Measurements from ENCODE around the gene TSPAN3. TPM values are rescaled to one million over a fixed set of nuclear protein-coding genes. Genes with fewer than 3 reads are reported as not detected.

TSPAN3 gene
- total RNA-seq, 2 experiments from 2014 or later = 25.6 to 27.0 TPM

GRCh38 chr15:77107068-77107467 is 36.2 kb upstream of the TSPAN3 start:
- intact Hi-C loops (cut with micrococcal nuclease) = no loop called here
- Mint-ChIP-seq H3K36me3 (ENCODE audit: low read depth) (no peaks in the 10 kb centered on the region), H3K4me3 (no peak overlapping the region), H3K27ac (no peak overlapping the region), H3K4me1 (ENCODE audit: low read depth) (no peaks in the 10 kb centered on the region), H3K9me3 (no peaks in the 10 kb centered on the region), H3K27me3 (no peaks in the 10 kb centered on the region)
- CTCF ChIA-PET = interaction anchor here (0.6 to 5.9 kb wide), 17 partner anchors 9 to 436 kb away, joined by 3 to 41 read pairs (median 3); no protein-coding TSS in a partner anchor
- DNase-seq = no peak
- no peak for ATAC-seq
- no peak for TF ChIP-seq CTCF (IDR thresholded peaks at IDR 0.05)
- POLR2A ChIA-PET = no interaction called here

GRCh38 chr15:77104155-77104554 is 33.2 kb upstream of the TSPAN3 start:
- ChIA-PET CTCF (interaction anchor here (1.2 to 5.4 kb wide), 5 partner anchors 15 to 530 kb away, joined by 4 to 45 read pairs (median 12); no protein-coding TSS in a partner anchor), POLR2A (no interaction called here)
- H3K4me1 Mint-ChIP-seq (ENCODE audit: low read depth) = no peaks in the 10 kb centered on the region
- H3K27ac Mint-ChIP-seq = no peak overlapping the region
- no peak for DNase-seq
- TF ChIP-seq CTCF (IDR thresholded peaks at IDR 0.05) = no peak
- no peaks in the 10 kb centered on the region for H3K9me3 Mint-ChIP-seq
- no peaks in the 10 kb centered on the region for H3K27me3 Mint-ChIP-seq
- no peaks in the 10 kb centered on the region for H3K36me3 Mint-ChIP-seq (ENCODE audit: low read depth)
- H3K4me3 Mint-ChIP-seq = no peak overlapping the region
- no peak for ATAC-seq
- intact Hi-C loops (cut with micrococcal nuclease) = no loop called here

GRCh38 chr15:77099741-77100463 is 29.0 kb upstream of the TSPAN3 start:
- no peaks in the 10 kb centered on the region for H3K36me3 Mint-ChIP-seq (ENCODE audit: low read depth)
- no peak for TF ChIP-seq CTCF (IDR thresholded peaks at IDR 0.05)
- no peaks in the 10 kb centered on the region for H3K9me3 Mint-ChIP-seq
- no peak overlapping the region for H3K4me3 Mint-ChIP-seq
- H3K4me1 Mint-ChIP-seq (ENCODE audit: low read depth) = no peaks in the 10 kb centered on the region
- DNase-seq = no peak
- H3K27ac Mint-ChIP-seq = no peak overlapping the region
- POLR2A ChIA-PET = no interaction called here
- intact Hi-C loops (cut with micrococcal nuclease) = no loop called here
- no peaks in the 10 kb centered on the region for H3K27me3 Mint-ChIP-seq
- CTCF ChIA-PET = interaction anchor here (1.2 to 4.9 kb wide), 2 partner anchors 9 to 19 kb away, joined by 5 to 21 read pairs; no protein-coding TSS in a partner anchor
- no peak for ATAC-seq

- ATAC-seq (no peak), DNase-seq (no peak)
- Mint-ChIP-seq H3K4me1 (ENCODE audit: low read depth) (no peaks in the 10 kb centered on the region), H3K36me3 (ENCODE audit: low read depth) (no peaks in the 10 kb centered on the region), H3K27me3 (no peaks in the 10 kb centered on the region), H3K27ac (no peak overlapping the region), H3K9me3 (no peaks in the 10 kb centered on the region), H3K4me3 (no peak overlapping the region)
- intact Hi-C loops (cut with micrococcal nuclease) = no loop called here
- ChIA-PET CTCF (interaction anchor here (1.4 to 1.7 kb wide), 2 partner anchors 8 to 125 kb away, joined by 3 to 4 read pairs; no protein-coding TSS in a partner anchor), POLR2A (no interaction called here)
- no peak for TF ChIP-seq CTCF (IDR thresholded peaks at IDR 0.05)
Measured at GRCh38 chr15:77098572-77098971, 27.7 kb upstream of the TSPAN3 start.

GRCh38 chr15:77097921-77098320 is 27.0 kb upstream of the TSPAN3 start:
- ATAC-seq = no peak
- H3K4me3 Mint-ChIP-seq = no peak overlapping the region
- ChIA-PET CTCF (interaction anchor here (0.5 to 1.7 kb wide), 4 partner anchors 9 to 905 kb away, joined by 3 to 4 read pairs (median 3); no protein-coding TSS in a partner anchor), POLR2A (interaction anchor here (1.0 kb wide), 1 partner anchor 58 kb away, joined by 3 read pairs; no protein-coding TSS in a partner anchor)
- DNase-seq = no peak
- H3K27ac Mint-ChIP-seq = no peak overlapping the region
- H3K4me1 Mint-ChIP-seq (ENCODE audit: low read depth) = no peaks in the 10 kb centered on the region
- H3K36me3 Mint-ChIP-seq (ENCODE audit: low read depth) = no peaks in the 10 kb centered on the region
- H3K27me3 Mint-ChIP-seq = no peaks in the 10 kb centered on the region
- H3K9me3 Mint-ChIP-seq = no peaks in the 10 kb centered on the region
- intact Hi-C loops (cut with micrococcal nuclease) = no loop called here
- no peak for TF ChIP-seq CTCF (IDR thresholded peaks at IDR 0.05)
